GM13976 (cell line): ENCODE data around the gene ALDH8A1.

Experiments used
- DNase-seq: peaks from one replicate; pipeline ENCODE4 v3.0.0; 2012; ENCODE audit warnings: low spot score
- CTCF ChIP-seq: IDR thresholded peaks from 2 replicates; pipeline ENCODE4 v1.5.1; 2012; ENCODE audit warnings: borderline replicate concordance, mild to moderate bottlenecking; ENCODE audit not compliant: insufficient read depth; ENCODE audit errors: extremely low read depth, missing control alignments, control extremely low read depth
- in situ Hi-C: fragments of 300-500 bp; cut with MboI; formaldehyde crosslinking; loops from one replicate; pipeline ENCODE4 v1.12.0; 2022; ENCODE audit warnings: low sequenced_read_pairs, mixed read lengths, inconsistent platforms; ENCODE audit not compliant: unreplicated experiment

The ALDH8A1 gene

GRCh38 chr6:134967711-134968110 lies 17.8 kb upstream of the ALDH8A1 start:
- TF ChIP-seq CTCF: no peak
- in situ Hi-C loops: no loop called here
- no peak for DNase-seq

- in situ Hi-C loops: no loop called here
- TF ChIP-seq CTCF: no peak
- DNase-seq: no peak
Observed at GRCh38 chr6:134964451-134965203, 14.7 kb upstream of the ALDH8A1 start.

GRCh38 chr6:134962421-134962820 lies 12.5 kb upstream of the ALDH8A1 start:
- TF ChIP-seq CTCF: no peak
- DNase-seq: no peak
- in situ Hi-C loops: no loop called here

- TF ChIP-seq CTCF: no peak
- DNase-seq: no peak
- in situ Hi-C loops: no loop called here
Observed at GRCh38 chr6:134961366-134961765, 11.5 kb upstream of the ALDH8A1 start.

GRCh38 chr6:134959603-134960002 lies 9.7 kb upstream of the ALDH8A1 start:
- no peak for DNase-seq

GRCh38 chr6:134956676-134957075 lies 6.8 kb upstream of the ALDH8A1 start:
- in situ Hi-C loops: no loop called here
- DNase-seq: no peak
- TF ChIP-seq CTCF: no peak

More at GRCh38 chr6:134959603-134960002, 9.7 kb upstream of the ALDH8A1 start:
- in situ Hi-C loops: no loop called here
- TF ChIP-seq CTCF: no peak
